ENCODE results near the gene BAZ2B. TPM values are rescaled to one million over a fixed set of nuclear protein-coding genes. Genes with fewer than 3 reads are reported as not detected.

Gene BAZ2B
- polyA plus RNA-seq, 1 of the 3 experiments (the other 2 are of a cell fraction) = 10.2 TPM

- ChIA-PET POLR2A (no interaction called here), CTCF (interaction anchor here (1.1 kb wide), 1 partner anchor 24 kb away, joined by 3 read pairs; no protein-coding TSS in a partner anchor)
- Histone ChIP-seq H3K4me2 (no peak overlapping the region), H4K20me1 (ENCODE audit: insufficient read depth) (no peaks in the 10 kb centered on the region; the same call in 1 of the 2 replicates), H3K9ac (no peak overlapping the region), H3K27me3 (ENCODE audit: insufficient read depth) (no peaks in the 10 kb centered on the region), H3K79me2 (ENCODE audit: insufficient read depth) (no peaks in the 10 kb centered on the region; the same call in 1 of the 2 replicates), H3K9me2 (no peaks in the 10 kb centered on the region), H3K4me1 (ENCODE audit: control insufficient read depth in 1 of 2, insufficient read depth in 2 of 2, low read depth in 1 of 2, low read length in 1 of 2) (peaks cover 0 to 2% of the 10 kb centered on the region in 2 experiments; a peak in 3 of 4 replicates), H2AFZ (ENCODE audit: low read depth) (no peak overlapping the region), H3K27ac (ENCODE audit: low read depth in 2 of 2, low read length in 1 of 2) (no peak overlapping the region), H3F3A (replicated peaks; ENCODE audit: insufficient read depth) (peaks cover 24% of the 10 kb centered on the region), H3K4me3 (ENCODE audit: low read depth in 2 of 2, low read length in 1 of 2) (no peak overlapping the region), H3K36me3 (replicated peaks in 1 of 2; ENCODE audit: control insufficient read depth in 1 of 2, insufficient read depth in 2 of 2, low read length in 1 of 2) (peaks cover 0 to 4% of the 10 kb centered on the region in 2 experiments), H3K9me3 (no peaks in the 10 kb centered on the region)
- 83% methylated on average over 5 of the region's 5 CpGs for WGBS (ENCODE audit: low lambda C conversion rate)
- no peak for TF ChIP-seq RFX5 (IDR thresholded peaks at IDR 0.05; ENCODE audit: low read length)
- TF ChIP-seq FOXM1 (IDR thresholded peaks at IDR 0.05; ENCODE audit: low read depth) = no peak
- TF ChIP-seq RAD21 (IDR thresholded peaks at IDR 0.05; ENCODE audit: low read length) = no peak
- no peak for TF ChIP-seq PBX3 (IDR thresholded peaks at IDR 0.05)
- TF ChIP-seq JUND (IDR thresholded peaks at IDR 0.05) = no peak
- TF ChIP-seq, protein P1, sequence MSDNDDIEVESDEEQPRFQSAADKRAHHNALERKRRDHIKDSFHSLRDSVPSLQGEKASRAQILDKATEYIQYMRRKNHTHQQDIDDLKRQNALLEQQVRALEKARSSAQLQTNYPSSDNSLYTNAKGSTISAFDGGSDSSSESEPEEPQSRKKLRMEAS (IDR thresholded peaks at IDR 0.05; ENCODE audit: low read depth) = no peak
- no peak for TF ChIP-seq GATA2 (CRISPR knock-in tag; IDR thresholded peaks at IDR 0.05)
- no peak for TF ChIP-seq SMC3 (IDR thresholded peaks at IDR 0.05; ENCODE audit: low read depth, low read length)
- TF ChIP-seq REST (IDR thresholded peaks at IDR 0.05; ENCODE audit: low read depth, low read length) = no peak
- no peak for DNase-seq
These were observed 159.6 kb downstream of the BAZ2B start for GRCh38 chr2:159456500-159457426.

DNA sequence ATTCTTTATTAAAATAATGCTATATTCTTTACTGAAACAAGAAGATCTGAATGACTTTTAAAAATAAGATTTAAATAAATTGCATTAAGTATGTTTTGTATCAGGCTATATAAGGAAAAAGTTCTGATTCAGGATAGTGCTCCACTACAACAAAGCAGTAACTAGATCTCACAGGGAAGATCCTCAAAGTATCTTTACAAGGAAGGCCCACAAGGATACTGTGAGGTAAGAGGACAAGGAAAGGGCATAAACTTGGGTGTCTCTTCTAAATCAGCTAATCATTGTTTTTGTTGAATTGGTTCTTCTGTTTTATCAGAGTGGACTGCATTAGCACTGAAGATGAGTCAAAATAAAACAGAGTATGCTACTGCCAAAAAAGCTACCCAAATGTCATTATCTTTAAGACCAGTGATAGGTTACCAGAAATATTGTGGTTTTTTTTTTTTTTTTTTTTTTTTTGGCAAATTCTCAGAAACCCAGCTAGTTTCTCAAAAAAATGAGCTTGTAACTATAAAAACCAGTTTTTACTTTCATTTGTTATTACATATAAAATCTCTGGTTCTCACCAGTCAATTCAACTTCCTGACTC is 160.9 kb downstream of the BAZ2B start:
- no peaks in the 10 kb centered on the region for H3K27me3 ChIP-seq (ENCODE audit: insufficient read depth)
- no peak overlapping the region for H3K4me3 ChIP-seq (ENCODE audit: low read depth in 2 of 2, low read length in 1 of 2)
- ChIA-PET POLR2A (interaction anchor here (0.6 kb wide), 1 partner anchor 251 kb away, joined by 4 read pairs; no protein-coding TSS in a partner anchor), CTCF (interaction anchor here (1.1 kb wide), 1 partner anchor 25 kb away, joined by 3 read pairs; no protein-coding TSS in a partner anchor)
- H3F3A ChIP-seq (replicated peaks; ENCODE audit: insufficient read depth) = peaks cover 29% of the 10 kb centered on the region
- H3K9me2 ChIP-seq = no peaks in the 10 kb centered on the region
- peaks cover 0 to 4% of the 10 kb centered on the region in 2 experiments for H3K36me3 ChIP-seq (replicated peaks in 1 of 2; ENCODE audit: control insufficient read depth in 1 of 2, insufficient read depth in 2 of 2, low read length in 1 of 2)
- H3K27ac ChIP-seq (ENCODE audit: low read depth in 2 of 2, low read length in 1 of 2) = no peak overlapping the region
- H3K9ac ChIP-seq = no peak overlapping the region
- no peaks in the 10 kb centered on the region for H3K9me3 ChIP-seq
- H3K4me2 ChIP-seq = no peak overlapping the region
- H3K4me1 ChIP-seq (ENCODE audit: control insufficient read depth in 1 of 2, insufficient read depth in 2 of 2, low read depth in 1 of 2, low read length in 1 of 2) = peaks cover 0 to 2% of the 10 kb centered on the region in 2 experiments; a peak in 3 of 4 replicates
- H4K20me1 ChIP-seq (ENCODE audit: insufficient read depth) = no peaks in the 10 kb centered on the region; the same call in 1 of the 2 replicates
- H2AFZ ChIP-seq (ENCODE audit: low read depth) = no peak overlapping the region
- TF ChIP-seq SMC3 (IDR thresholded peaks at IDR 0.05; ENCODE audit: low read depth, low read length) (no peak), RCOR1 (IDR thresholded peaks at IDR 0.05; ENCODE audit: low read length) (no peak), RFX5 (IDR thresholded peaks at IDR 0.05; ENCODE audit: low read length) (no peak), JUND (IDR thresholded peaks at IDR 0.05) (no peak), MXI1 (IDR thresholded peaks at IDR 0.05; ENCODE audit: low read depth, low read length) (no peak), POLR2AphosphoS5 (IDR thresholded peaks at IDR 0.05; ENCODE audit: low read depth, low read length) (no peak), USF1 (IDR thresholded peaks at IDR 0.05; ENCODE audit: borderline replicate concordance, low read depth) (no peak), MEF2A (IDR thresholded peaks at IDR 0.05; ENCODE audit: borderline replicate concordance, low read depth) (no peak), TEAD4 (IDR thresholded peaks at IDR 0.05; ENCODE audit: borderline replicate concordance, insufficient read depth) (no peak), FOXM1 (IDR thresholded peaks at IDR 0.05; ENCODE audit: low read depth) (no peak)
- TF ChIP-seq, protein P2, sequence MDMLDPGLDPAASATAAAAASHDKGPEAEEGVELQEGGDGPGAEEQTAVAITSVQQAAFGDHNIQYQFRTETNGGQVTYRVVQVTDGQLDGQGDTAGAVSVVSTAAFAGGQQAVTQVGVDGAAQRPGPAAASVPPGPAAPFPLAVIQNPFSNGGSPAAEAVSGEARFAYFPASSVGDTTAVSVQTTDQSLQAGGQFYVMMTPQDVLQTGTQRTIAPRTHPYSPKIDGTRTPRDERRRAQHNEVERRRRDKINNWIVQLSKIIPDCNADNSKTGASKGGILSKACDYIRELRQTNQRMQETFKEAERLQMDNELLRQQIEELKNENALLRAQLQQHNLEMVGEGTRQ (IDR thresholded peaks at IDR 0.05; ENCODE audit: borderline replicate concordance, low read depth, low read length) = no peak
- TF ChIP-seq, protein P1 (IDR thresholded peaks at IDR 0.05; ENCODE audit: low read depth) = no peak
- no peaks in the 10 kb centered on the region; the same call in 1 of the 2 replicates for H3K79me2 ChIP-seq (ENCODE audit: insufficient read depth)
- no peak for DNase-seq
